Lung (tissue), 12 donors: Measurements from ENCODE around the gene C6orf163. TPM values are rescaled to one million over a fixed set of nuclear protein-coding genes. Genes with fewer than 3 reads are reported as not detected.

Experiments
- ATAC-seq: fragments of 200-7000 bp; cut with Tn5 transposase; one replicate; pipeline ENCODE4 v1.9.1; 2020; ENCODE audit warnings: moderate number of reproducible peaks; ENCODE audit not compliant: insufficient read depth, low FRiP score
- DNase-seq, 3 donors: peaks; one replicate each; pipeline ENCODE4 v3.0.0-alpha.2; 2013 to 2017
- H3K27ac ChIP-seq, 2 donors: one replicate each; pipeline ENCODE4 v1.5.1; 2013; ENCODE audit warnings: mild to moderate bottlenecking in 2 of 2, moderate library complexity in 2 of 2, control low read depth in 1 of 2, inconsistent platforms in 1 of 2, low read depth in 1 of 2, low read length in 1 of 2
- H3K27me3 ChIP-seq, 3 donors: one replicate each; pipeline ENCODE4 v1.5.1; 2013; ENCODE audit warnings: low read length in 2 of 3; ENCODE audit not compliant: control insufficient read depth in 3 of 3, insufficient read depth in 3 of 3
- H3K36me3 ChIP-seq, 4 donors: one replicate each; pipeline ENCODE4 v1.5.1; 2013; ENCODE audit warnings: low read length in 4 of 4, mild to moderate bottlenecking in 1 of 4, moderate library complexity in 1 of 4; ENCODE audit not compliant: control insufficient read depth in 4 of 4, insufficient read depth in 4 of 4
- H3K4me1 ChIP-seq, 5 donors: one replicate each; pipeline ENCODE4 v1.5.1; 2013; ENCODE audit warnings: low read length in 5 of 5, mild to moderate bottlenecking in 2 of 5, moderate library complexity in 1 of 5; ENCODE audit not compliant: control insufficient read depth in 5 of 5, insufficient read depth in 5 of 5
- H3K4me3 ChIP-seq: one replicate; pipeline ENCODE4 v1.5.1; 2013; ENCODE audit warnings: mild to moderate bottlenecking, control low read depth, moderate library complexity
- H3K9ac ChIP-seq, 2 donors: one replicate each; pipeline ENCODE4 v1.5.1; 2013; ENCODE audit warnings: low read length in 2 of 2, control low read depth in 1 of 2; ENCODE audit not compliant: insufficient read depth in 1 of 2
- H3K9me3 ChIP-seq, 4 donors: one replicate each; pipeline ENCODE4 v1.5.1; 2013; ENCODE audit warnings: low read length in 3 of 4, mild to moderate bottlenecking in 1 of 4, moderate library complexity in 1 of 4; ENCODE audit not compliant: control insufficient read depth in 4 of 4, insufficient read depth in 3 of 4
- CTCF ChIP-seq: IDR thresholded peaks from 2 replicates; pipeline ENCODE4 v1.5.1; 2012; ENCODE audit warnings: mild to moderate bottlenecking; ENCODE audit errors: control extremely low read depth, extremely low read depth
- WGBS, 2 donors: extraction: QIAGEN DNeasy Blood & Tissue Kit; methylation state at CpG; one replicate each; pipeline ENCODE4 v1.1.7; 2013; 5-methylcytosine and 5-hydroxymethylcytosine counted together
- polyA plus RNA-seq, 2 donors: library from polyadenylated mRNA; stranded (reverse); fragments of 200-250 nt; gene quantifications; one replicate each; pipeline ENCODE4 v1.2.1, GENCODE V29; 2013
- total RNA-seq, 2 donors: library from RNA; depleted of rRNA in 1 of 2; stranded (reverse); fragments of >200 nt in 1 of 2; gene quantifications; one replicate each; pipeline ENCODE4 v1.2.1, GENCODE V29; 2014 to 2021
- donor health status: control.
- donor health status: control.
- donor health status: Bipolar disorder and iron deficiency.
- donor health status: healthy.
- donor health status: DM: yes; HTN: yes; CAD: no.

The C6orf163 gene
- total and polyA plus RNA-seq, 4 donors, result 0.21 to 11.5 (median 1.6) TPM

- no peaks in the 10 kb centered on the region for H3K4me1 ChIP-seq
- DNase-seq (no peak), ATAC-seq (no peak)
- H3K36me3 ChIP-seq, result no peaks in the 10 kb centered on the region
- no peak for TF ChIP-seq CTCF
- no peak overlapping the region for H3K27ac ChIP-seq
- no peak overlapping the region for H3K9ac ChIP-seq
- H3K27me3 ChIP-seq, result no peaks in the 10 kb centered on the region
- no peak overlapping the region for H3K4me3 ChIP-seq
- no peaks in the 10 kb centered on the region for H3K9me3 ChIP-seq
- WGBS, 2 donors, result 71 to 77% methylated on average over 10 of the region's 10 CpGs
Measured at GRCh38 chr6:87396595-87397392, 52.2 kb downstream of the C6orf163 start.

GRCh38 chr6:87397656-87398055, 53.0 kb downstream of the C6orf163 start:
- TF ChIP-seq CTCF, result no peak
- Histone ChIP-seq H3K4me1 (no peaks in the 10 kb centered on the region), H3K4me3 (no peak overlapping the region), H3K27me3 (no peaks in the 10 kb centered on the region), H3K36me3 (no peaks in the 10 kb centered on the region), H3K9ac (no peak overlapping the region), H3K27ac (no peak overlapping the region), H3K9me3 (no peaks in the 10 kb centered on the region)
- ATAC-seq (no peak), DNase-seq (no peak)
- 85 to 90% methylated on average over 1 of the region's 1 CpG for WGBS, 2 donors

- Histone ChIP-seq H3K9me3 (no peaks in the 10 kb centered on the region), H3K9ac (no peak overlapping the region), H3K27ac (no peak overlapping the region), H3K36me3 (no peaks in the 10 kb centered on the region), H3K4me1 (no peaks in the 10 kb centered on the region), H3K27me3 (no peaks in the 10 kb centered on the region), H3K4me3 (no peak overlapping the region)
- WGBS, 2 donors, result 76 to 90% methylated on average over 3 of the region's 3 CpGs
- no peak for TF ChIP-seq CTCF
- DNase-seq (no peak), ATAC-seq (no peak)
Measured at GRCh38 chr6:87401832-87402231, 57.2 kb downstream of the C6orf163 start.

DNA sequence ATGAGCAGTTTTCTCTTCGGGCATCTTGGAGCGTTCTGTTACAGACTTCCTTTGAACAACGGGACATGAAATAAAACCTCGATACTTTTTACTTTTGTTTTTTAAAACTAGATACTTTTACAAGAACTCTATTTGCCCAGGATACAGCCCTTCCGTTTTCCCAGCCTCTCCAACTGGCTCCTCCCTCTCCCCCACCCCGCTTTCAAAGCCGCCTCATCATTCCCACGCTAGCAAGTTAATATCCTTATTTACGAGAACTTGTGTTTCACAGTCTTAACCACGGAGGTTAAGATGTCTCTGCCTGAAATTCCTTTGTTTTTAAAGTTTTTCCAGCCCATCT, 62.9 kb downstream of the C6orf163 start:
- peak in 1 of 3 donors; percentile 69 for DNase-seq
- Histone ChIP-seq H3K4me1 (no peaks in the 10 kb centered on the region), H3K27ac (peak overlapping the region; percentile 88 to 93), H3K27me3 (no peaks in the 10 kb centered on the region), H3K9ac (peak overlapping the region in 1 of 2 donors; percentile 36), H3K9me3 (no peaks in the 10 kb centered on the region), H3K4me3 (peak overlapping the region; percentile 95), H3K36me3 (no peaks in the 10 kb centered on the region)
- WGBS, 2 donors, result 0% methylated on average over 10 of the region's 10 CpGs
- no peak for TF ChIP-seq CTCF
- peak; percentile 30 for ATAC-seq
